B cell (primary cell): Measurements from ENCODE around the gene GPD1. TPM values are rescaled to one million over a fixed set of nuclear protein-coding genes. Genes with fewer than 3 reads are reported as not detected.

ENCODE experiments used
- ATAC-seq: fragments of 200-7000 bp; cut with Tn5 transposase; one replicate; pipeline ENCODE4 v1.10.0; 2021; ENCODE audit warnings: low read depth, mild to moderate bottlenecking, moderate number of reproducible peaks, moderate library complexity
- CTCF ChIA-PET: fragments of 350-600 bp; sonication (Branson Sonifier 250); formaldehyde crosslinking; loops from one replicate; lab custom pipeline; 2021; ENCODE audit warnings: antibody characterized with exemption, inconsistent platforms; lab: Charles Lee
- POLR2A ChIA-PET: fragments of 350-600 bp; sonication (Branson Sonifier 250); formaldehyde crosslinking; loops from one replicate; lab custom pipeline; 2021; ENCODE audit warnings: antibody characterized with exemption; lab: Charles Lee
- DNase-seq: peaks from one replicate; pipeline ENCODE4 v3.0.0; 2013
- H2AFZ ChIP-seq: 2 replicates; pipeline ENCODE4 v1.6.1; 2012; ENCODE audit warnings: mild to moderate bottlenecking, low read depth, low read length; ENCODE audit not compliant: insufficient read depth, poor library complexity, severe bottlenecking
- H3K27ac ChIP-seq, 2 donors: 1 replicate in 1 of 2; 2 replicates in 1 of 2; pipeline ENCODE4 v1.5.1; 2012 to 2013; ENCODE audit warnings: low read length in 2 of 2, mild to moderate bottlenecking in 2 of 2, moderate library complexity in 1 of 2
- H3K27me3 ChIP-seq, 4 experiments: fragments of 200-600 bp in 1 of 4; sonication (generic) in 1 of 4; replicated peaks in 1 of 4; 1 replicate in 2 of 4; 2 replicates in 2 of 4; pipeline versions ENCODE4 v1.6.1 to v1.7.0; 2013 to 2016; ENCODE audit warnings: low read length in 3 of 4, mild to moderate bottlenecking in 2 of 4, mixed read lengths in 1 of 4, moderate library complexity in 1 of 4; ENCODE audit not compliant: insufficient read depth in 4 of 4, control insufficient read depth in 3 of 4; ENCODE audit errors: control extremely low read depth in 1 of 4
- H3K36me3 ChIP-seq, 2 experiments: replicated peaks in 1 of 2; 1 replicate in 1 of 2; 2 replicates in 1 of 2; pipeline versions ENCODE4 v1.6.1 to v1.7.1; 2013; ENCODE audit warnings: low read length in 1 of 2; ENCODE audit not compliant: insufficient read depth in 2 of 2, control insufficient read depth in 1 of 2; ENCODE audit errors: control extremely low read depth in 1 of 2, extremely low read depth in 1 of 2
- H3K4me1 ChIP-seq, 2 donors: fragments of 200-600 bp in 1 of 2; sonication (generic) in 1 of 2; 1 replicate in 1 of 2; 2 replicates in 1 of 2; pipeline versions ENCODE4 v1.5.1 to v1.6.1; 2013 to 2017; ENCODE audit warnings: low read length in 2 of 2; ENCODE audit not compliant: control insufficient read depth in 2 of 2, insufficient read depth in 2 of 2
- H3K4me2 ChIP-seq: replicated peaks from 2 replicates; pipeline ENCODE3; 2012; ENCODE audit warnings: mild to moderate bottlenecking, low read depth, low read length; ENCODE audit not compliant: poor library complexity, severe bottlenecking
- H3K4me3 ChIP-seq, 5 experiments: fragments of 200-600 bp in 1 of 5; sonication (generic) in 1 of 5; 1 replicate in 3 of 5; 2 replicates in 2 of 5; pipeline versions ENCODE4 v1.5.1 to v1.7.0; 2011 to 2016; ENCODE audit warnings: low read length in 4 of 5, mild to moderate bottlenecking in 4 of 5, low read depth in 2 of 5, control low read depth in 1 of 5, moderate library complexity in 1 of 5; ENCODE audit not compliant: insufficient read depth in 1 of 5; ENCODE audit errors: control extremely low read depth in 1 of 5, extremely low read depth in 1 of 5
- H3K79me2 ChIP-seq: fragments of 200-600 bp; sonication (generic); one replicate; pipeline ENCODE4 v1.6.0; 2016; ENCODE audit warnings: low read length; ENCODE audit not compliant: control insufficient read depth, insufficient read depth
- H3K9ac ChIP-seq: fragments of 200-600 bp; sonication (generic); 2 replicates; pipeline ENCODE4 v1.6.1; 2017; ENCODE audit warnings: mild to moderate bottlenecking, low read length, moderate library complexity
- H3K9me3 ChIP-seq, 3 donors: one replicate each; pipeline versions ENCODE4 v1.6.1 to v1.7.1; 2013; ENCODE audit warnings: low read length in 2 of 3; ENCODE audit not compliant: control insufficient read depth in 2 of 3, insufficient read depth in 1 of 3; ENCODE audit errors: control extremely low read depth in 1 of 3
- H4K20me1 ChIP-seq: 2 replicates; pipeline ENCODE4 v1.6.0; 2012; ENCODE audit warnings: mild to moderate bottlenecking, low read length; ENCODE audit not compliant: insufficient read depth, control insufficient read depth, poor library complexity, severe bottlenecking
- H3K27ac Mint-ChIP-seq: one replicate; pipeline ENCODE4 v1.8.0; 2021; ENCODE audit warnings: mixed read lengths
- H3K27me3 Mint-ChIP-seq: one replicate; pipeline ENCODE4 v1.8.0; 2021; ENCODE audit warnings: mixed read lengths
- H3K4me1 Mint-ChIP-seq: one replicate; pipeline ENCODE4 v1.8.0; 2021; ENCODE audit warnings: mixed read lengths
- H3K4me3 Mint-ChIP-seq: one replicate; pipeline ENCODE4 v1.8.0; 2021; ENCODE audit warnings: mixed read lengths
- H3K9me3 Mint-ChIP-seq: one replicate; pipeline ENCODE4 v1.8.0; 2022; ENCODE audit warnings: mixed read lengths; ENCODE audit not compliant: insufficient read depth
- EZH2 ChIP-seq: IDR thresholded peaks from 2 replicates; pipeline ENCODE4 v1.6.1; 2012; ENCODE audit warnings: borderline replicate concordance, low read depth, mild to moderate bottlenecking, moderate library complexity, low read length; ENCODE audit not compliant: insufficient read depth, poor library complexity, severe bottlenecking
- WGBS: methylation state at CpG from one replicate; pipeline ENCODE4 v1.1.5; 2013; ENCODE audit warnings: missing lambda C conversion rate; ENCODE audit not compliant: insufficient coverage; 5-methylcytosine and 5-hydroxymethylcytosine counted together
- intact Hi-C: fragments of 100-400 bp; cut with micrococcal nuclease; formaldehyde crosslinking; loops from one replicate; pipeline ENCODE4 v1.10.0; 2022
- polyA plus RNA-seq: library from polyadenylated mRNA; depleted of rRNA; stranded (reverse); fragments of >200 nt; gene quantifications from 2 replicates; pipeline ENCODE4 v1.2.3, GENCODE V29; 2012
- total RNA-seq, 2 donors: library from RNA; stranded (reverse); fragments of 120-200 nt in 1 of 2; gene quantifications; 1 replicate in 1 of 2; 2 replicates in 1 of 2; pipeline versions ENCODE4 v1.2.3 to v1.2.4, GENCODE V29; 2013 to 2022
- TF ChIP-seq, protein P1 (sequence below): fragments of 200-600 bp; IDR thresholded peaks from one replicate; pipeline ENCODE4 v1.8.0; 2022; ENCODE audit warnings: antibody characterized with exemption, mild to moderate bottlenecking

GPD1 gene
- total and polyA plus RNA-seq, 2 donors (not counting 1 experiment from before 2014, with no cell fraction given), result 0.54 to 1.1 TPM

- no peak overlapping the region for H3K4me2 ChIP-seq
- Mint-ChIP-seq H3K9me3 (no peaks in the 10 kb centered on the region), H3K4me3 (no peak overlapping the region), H3K27me3 (peaks cover 46% of the 10 kb centered on the region), H3K4me1 (peaks cover 4% of the 10 kb centered on the region), H3K27ac (no peak overlapping the region)
- peaks cover 0 to 4% (median 0%) of the 10 kb centered on the region in 3 donors for H3K9me3 ChIP-seq
- 54% methylated on average over 3 of the region's 6 CpGs for WGBS
- ChIA-PET CTCF (interaction anchor here (0.5 to 2.8 kb wide), 3 partner anchors 8 to 95 kb away, joined by 3 to 16 read pairs (median 5); no protein-coding TSS in a partner anchor), POLR2A (no interaction called here)
- H3K79me2 ChIP-seq, result no peaks in the 10 kb centered on the region
- no peak overlapping the region for H2AFZ ChIP-seq
- no peaks in the 10 kb centered on the region for H3K36me3 ChIP-seq
- intact Hi-C loops, result no loop called here
- no peak overlapping the region for H3K27ac ChIP-seq
- no peak overlapping the region for H3K9ac ChIP-seq
- H3K4me1 ChIP-seq, result peaks cover 7% of the 10 kb centered on the region in 2 donors
- H3K4me3 ChIP-seq, result no peak overlapping the region
- no peak for TF ChIP-seq EZH2
- TF ChIP-seq, protein P1, sequence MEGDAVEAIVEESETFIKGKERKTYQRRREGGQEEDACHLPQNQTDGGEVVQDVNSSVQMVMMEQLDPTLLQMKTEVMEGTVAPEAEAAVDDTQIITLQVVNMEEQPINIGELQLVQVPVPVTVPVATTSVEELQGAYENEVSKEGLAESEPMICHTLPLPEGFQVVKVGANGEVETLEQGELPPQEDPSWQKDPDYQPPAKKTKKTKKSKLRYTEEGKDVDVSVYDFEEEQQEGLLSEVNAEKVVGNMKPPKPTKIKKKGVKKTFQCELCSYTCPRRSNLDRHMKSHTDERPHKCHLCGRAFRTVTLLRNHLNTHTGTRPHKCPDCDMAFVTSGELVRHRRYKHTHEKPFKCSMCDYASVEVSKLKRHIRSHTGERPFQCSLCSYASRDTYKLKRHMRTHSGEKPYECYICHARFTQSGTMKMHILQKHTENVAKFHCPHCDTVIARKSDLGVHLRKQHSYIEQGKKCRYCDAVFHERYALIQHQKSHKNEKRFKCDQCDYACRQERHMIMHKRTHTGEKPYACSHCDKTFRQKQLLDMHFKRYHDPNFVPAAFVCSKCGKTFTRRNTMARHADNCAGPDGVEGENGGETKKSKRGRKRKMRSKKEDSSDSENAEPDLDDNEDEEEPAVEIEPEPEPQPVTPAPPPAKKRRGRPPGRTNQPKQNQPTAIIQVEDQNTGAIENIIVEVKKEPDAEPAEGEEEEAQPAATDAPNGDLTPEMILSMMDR, result no peak
- ATAC-seq (no peak), DNase-seq (no peak)
- H3K27me3 ChIP-seq, result peaks cover 0 to 35% (median 9%) of the 10 kb centered on the region in 4 experiments
- H4K20me1 ChIP-seq, result no peaks in the 10 kb centered on the region
These were observed 41.7 kb upstream of the GPD1 start for GRCh38 chr12:50061946-50062686.
